Left ventricle myocardium inferior (tissue), 1 donor: ENCODE measurements around the gene TEX14. TPM values are rescaled to one million over a fixed set of nuclear protein-coding genes. Genes with fewer than 3 reads are reported as not detected.

ENCODE experiments used
- DNase-seq: peaks from one replicate; pipeline ENCODE4 v3.0.0-alpha.2; 2020
- H3K27ac ChIP-seq: fragments of 200-600 bp; replicated peaks from 2 replicates; pipeline ENCODE4 v1.8.0; 2021
- H3K27me3 ChIP-seq: fragments of 200-600 bp; 2 replicates; pipeline ENCODE4 v1.8.0; 2021; ENCODE audit warnings: low read depth
- H3K36me3 ChIP-seq: fragments of 200-600 bp; 2 replicates; pipeline ENCODE4 v1.8.0; 2021
- H3K4me1 ChIP-seq: fragments of 200-600 bp; 2 replicates; pipeline ENCODE4 v1.8.0; 2021
- H3K4me3 ChIP-seq: fragments of 200-600 bp; 2 replicates; pipeline ENCODE4 v1.8.0; 2021; ENCODE audit warnings: mild to moderate bottlenecking, moderate library complexity
- H3K9me3 ChIP-seq: fragments of 200-600 bp; replicated peaks from 2 replicates; pipeline ENCODE4 v1.8.0; 2021
- intact Hi-C: fragments of 100-400 bp; cut with micrococcal nuclease; formaldehyde crosslinking; loops from one replicate; pipeline ENCODE4 v1.11.0; 2022
- total RNA-seq: library from RNA; stranded (reverse); fragmentation: NEBNext Ultra II Directional; extraction: Animal tissue kit (Norgen Biotek cat#: 25700); gene quantifications from one replicate; pipeline ENCODE4 v1.2.1, GENCODE V29; 2021
- TF ChIP-seq, protein P1 (sequence below): fragments of 200-600 bp; IDR thresholded peaks from 2 replicates; pipeline ENCODE4 v1.8.0; 2021; ENCODE audit warnings: antibody characterized with exemption, mild to moderate bottlenecking, borderline replicate concordance
- donor health status: DM: no; HTN: yes; CAD: no; lungs with severe emphysema.

The TEX14 gene
- total RNA-seq, 1 donor from 2014 or later, result 0.19 TPM

DNA sequence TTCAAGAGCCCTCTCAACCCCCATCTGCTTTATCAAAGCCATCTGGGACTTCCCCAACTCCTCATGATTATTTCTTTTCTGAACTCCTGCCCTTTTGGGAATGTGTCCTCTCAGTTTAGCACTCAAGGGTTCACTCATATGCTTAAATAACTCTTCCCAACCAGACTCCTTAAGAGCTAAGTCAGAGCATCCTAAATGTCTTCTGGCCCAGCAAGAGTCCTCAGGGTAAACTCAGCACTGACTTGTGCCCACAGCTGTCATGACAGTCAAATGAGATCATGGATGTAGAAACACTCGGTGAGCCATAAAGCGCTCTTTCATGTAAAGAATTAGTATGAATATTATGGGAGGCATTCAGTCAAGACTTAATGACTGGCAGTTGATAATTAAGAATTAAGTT is 85.9 kb downstream of the TEX14 start:
- Histone ChIP-seq H3K27ac (no peak overlapping the region), H3K4me3 (no peak overlapping the region), H3K27me3 (no peaks in the 10 kb centered on the region), H3K9me3 (no peaks in the 10 kb centered on the region), H3K4me1 (peaks cover 10% of the 10 kb centered on the region), H3K36me3 (no peaks in the 10 kb centered on the region)
- intact Hi-C loops, result no loop called here
- no peak for DNase-seq
- TF ChIP-seq, protein P1, sequence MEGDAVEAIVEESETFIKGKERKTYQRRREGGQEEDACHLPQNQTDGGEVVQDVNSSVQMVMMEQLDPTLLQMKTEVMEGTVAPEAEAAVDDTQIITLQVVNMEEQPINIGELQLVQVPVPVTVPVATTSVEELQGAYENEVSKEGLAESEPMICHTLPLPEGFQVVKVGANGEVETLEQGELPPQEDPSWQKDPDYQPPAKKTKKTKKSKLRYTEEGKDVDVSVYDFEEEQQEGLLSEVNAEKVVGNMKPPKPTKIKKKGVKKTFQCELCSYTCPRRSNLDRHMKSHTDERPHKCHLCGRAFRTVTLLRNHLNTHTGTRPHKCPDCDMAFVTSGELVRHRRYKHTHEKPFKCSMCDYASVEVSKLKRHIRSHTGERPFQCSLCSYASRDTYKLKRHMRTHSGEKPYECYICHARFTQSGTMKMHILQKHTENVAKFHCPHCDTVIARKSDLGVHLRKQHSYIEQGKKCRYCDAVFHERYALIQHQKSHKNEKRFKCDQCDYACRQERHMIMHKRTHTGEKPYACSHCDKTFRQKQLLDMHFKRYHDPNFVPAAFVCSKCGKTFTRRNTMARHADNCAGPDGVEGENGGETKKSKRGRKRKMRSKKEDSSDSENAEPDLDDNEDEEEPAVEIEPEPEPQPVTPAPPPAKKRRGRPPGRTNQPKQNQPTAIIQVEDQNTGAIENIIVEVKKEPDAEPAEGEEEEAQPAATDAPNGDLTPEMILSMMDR, result no peak

DNA sequence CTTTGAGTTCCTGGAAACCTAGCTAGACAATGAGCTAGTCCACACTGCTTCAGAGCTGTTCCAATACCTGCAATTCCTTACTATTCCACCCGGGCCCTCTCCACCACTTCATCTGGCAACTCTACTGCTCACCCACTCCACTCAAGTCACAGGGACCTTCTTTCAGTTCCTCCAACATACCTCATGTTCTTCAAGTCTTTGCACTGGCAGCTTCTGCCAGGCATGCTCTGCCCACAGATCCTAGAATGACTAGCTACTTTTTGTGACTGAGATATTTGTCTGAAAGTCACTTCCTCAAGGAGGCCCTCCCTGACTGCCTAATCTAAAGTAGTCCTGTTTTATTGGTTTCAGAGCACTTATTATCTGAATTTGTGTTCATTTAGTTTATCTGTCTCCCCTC is 86.4 kb downstream of the TEX14 start:
- H3K36me3 ChIP-seq, result no peaks in the 10 kb centered on the region
- intact Hi-C loops, result no loop called here
- DNase-seq, result no peak

DNA sequence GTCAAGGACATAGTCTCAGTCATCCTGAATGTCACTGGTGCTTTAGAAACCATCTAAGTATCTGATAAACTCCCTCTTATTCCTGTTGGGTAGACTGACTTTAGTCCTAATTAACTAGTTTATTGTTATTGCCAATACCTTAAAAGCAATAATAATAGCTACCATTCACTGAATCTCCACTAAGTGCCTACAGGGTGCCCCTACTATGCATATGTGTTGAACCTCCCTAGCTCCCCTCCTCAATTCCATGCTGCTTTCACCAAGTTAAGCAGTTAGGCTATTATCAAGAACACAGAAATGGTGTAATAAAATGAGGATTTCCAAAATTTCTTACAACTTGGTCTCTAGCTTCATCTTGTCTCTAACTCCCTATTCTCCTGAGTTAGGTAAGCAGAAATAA is 89.9 kb downstream of the TEX14 start:
- Histone ChIP-seq H3K4me3 (no peak overlapping the region), H3K27ac (no peak overlapping the region), H3K9me3 (no peaks in the 10 kb centered on the region), H3K4me1 (peaks cover 5% of the 10 kb centered on the region), H3K36me3 (no peaks in the 10 kb centered on the region), H3K27me3 (no peaks in the 10 kb centered on the region)
- TF ChIP-seq, protein P1, result no peak
- intact Hi-C loops, result no loop called here
- no peak for DNase-seq

More for the DNA sequence above, 86.4 kb downstream of the TEX14 start:
- Histone ChIP-seq H3K27me3 (no peaks in the 10 kb centered on the region), H3K4me3 (no peak overlapping the region), H3K27ac (no peak overlapping the region), H3K9me3 (no peaks in the 10 kb centered on the region), H3K4me1 (peaks cover 10% of the 10 kb centered on the region)
- TF ChIP-seq, protein P1, result no peak

DNA sequence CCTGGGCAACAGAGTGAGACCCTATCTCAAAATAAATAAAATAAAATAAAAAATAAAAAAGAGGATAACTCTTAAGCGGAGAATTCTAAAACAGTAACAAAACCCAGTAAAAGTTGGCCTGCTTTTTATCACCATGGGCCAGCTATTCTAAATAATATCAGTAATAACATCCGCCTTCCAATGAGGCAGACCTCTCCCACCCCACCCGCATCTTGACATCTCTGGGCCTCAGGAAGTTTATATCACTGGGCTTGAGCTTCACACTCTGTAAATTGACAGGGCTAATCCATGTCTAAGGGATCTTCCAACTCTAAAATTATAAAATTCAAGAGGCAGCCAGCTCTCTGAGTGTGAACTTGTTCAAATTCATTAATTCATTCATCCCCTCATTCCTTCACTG is 94.5 kb downstream of the TEX14 start:
- TF ChIP-seq, protein P1, result no peak
- intact Hi-C loops, result no loop called here
- Histone ChIP-seq H3K27me3 (no peaks in the 10 kb centered on the region), H3K9me3 (no peaks in the 10 kb centered on the region), H3K36me3 (no peaks in the 10 kb centered on the region), H3K4me3 (no peak overlapping the region), H3K4me1 (no peaks in the 10 kb centered on the region), H3K27ac (no peak overlapping the region)
- DNase-seq, result no peak

DNA sequence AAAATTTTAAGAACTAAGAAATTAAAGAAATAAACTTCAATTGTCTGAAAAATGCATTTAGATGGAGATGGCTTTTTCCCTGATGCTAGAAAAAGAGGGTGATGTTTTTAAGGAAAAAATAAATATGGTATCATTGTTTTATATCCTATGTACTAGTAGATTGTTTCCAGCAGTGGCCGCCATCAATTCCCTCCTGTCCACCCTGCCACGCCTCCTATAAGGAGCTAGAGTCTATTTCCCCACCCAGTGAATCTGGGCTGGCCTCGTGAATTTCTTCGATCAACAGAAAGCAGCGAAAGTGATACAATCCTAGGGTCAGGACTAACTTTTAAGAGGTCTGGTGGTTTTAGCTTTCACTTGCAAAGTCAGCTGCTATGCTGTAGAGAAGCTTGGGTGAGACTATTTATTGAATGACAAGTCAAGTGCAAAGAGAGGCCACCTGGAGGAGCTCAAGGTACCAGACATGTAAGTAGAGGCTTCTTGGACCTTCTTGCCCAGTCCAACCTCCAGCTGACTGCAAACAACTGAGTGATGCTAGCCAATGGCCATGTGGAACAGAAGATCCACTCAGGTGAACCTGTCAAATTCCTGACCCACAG is 96.6 kb downstream of the TEX14 start:
- Histone ChIP-seq H3K27me3 (no peaks in the 10 kb centered on the region), H3K4me3 (no peak overlapping the region), H3K4me1 (no peaks in the 10 kb centered on the region), H3K9me3 (no peaks in the 10 kb centered on the region), H3K27ac (no peak overlapping the region), H3K36me3 (no peaks in the 10 kb centered on the region)
- no peak for DNase-seq
- TF ChIP-seq, protein P1, result no peak
- intact Hi-C loops, result no loop called here
